ENCODE results near the gene RIMOC1. TPM values are rescaled to one million over a fixed set of nuclear protein-coding genes. Genes with fewer than 3 reads are reported as not detected.

RIMOC1 gene
- total RNA-seq, 1 donor from 2014 or later = 15.8 TPM

DNA sequence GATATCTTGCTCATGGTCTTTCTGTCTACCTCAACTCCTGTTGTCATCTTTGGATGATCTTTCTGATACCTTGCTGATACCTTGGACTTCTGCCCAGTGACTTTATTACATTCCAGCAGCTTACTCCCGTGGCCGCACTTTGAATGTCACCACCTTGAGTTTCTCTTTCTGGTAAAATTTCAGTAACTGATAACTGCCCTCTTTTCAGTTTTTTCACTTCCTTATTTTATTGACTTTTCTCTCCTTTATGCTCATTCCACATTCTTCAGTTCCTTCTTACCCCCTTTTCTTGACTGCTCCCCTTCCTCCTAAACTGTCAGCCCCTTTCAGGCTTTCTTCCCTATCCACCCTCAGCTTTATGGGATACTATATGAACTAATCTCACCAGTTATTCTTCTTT, 14.0 kb downstream of the RIMOC1 start:
- TF ChIP-seq CTCF (IDR thresholded peaks at IDR 0.05; ENCODE audit: insufficient read depth, low read length, severe bottlenecking) = no peak
- no peak for DNase-seq (ENCODE audit: low read depth)
- FAIRE-seq = no peak
- peaks cover 5% of the 10 kb centered on the region for H3K36me3 ChIP-seq (ENCODE audit: control insufficient read depth, insufficient read depth, low read length)
- H3K27me3 ChIP-seq (ENCODE audit: control insufficient read depth, insufficient read depth, low read length) = no peaks in the 10 kb centered on the region
- H3K4me3 ChIP-seq (ENCODE audit: low read depth, low read length) = no peak overlapping the region

DNA sequence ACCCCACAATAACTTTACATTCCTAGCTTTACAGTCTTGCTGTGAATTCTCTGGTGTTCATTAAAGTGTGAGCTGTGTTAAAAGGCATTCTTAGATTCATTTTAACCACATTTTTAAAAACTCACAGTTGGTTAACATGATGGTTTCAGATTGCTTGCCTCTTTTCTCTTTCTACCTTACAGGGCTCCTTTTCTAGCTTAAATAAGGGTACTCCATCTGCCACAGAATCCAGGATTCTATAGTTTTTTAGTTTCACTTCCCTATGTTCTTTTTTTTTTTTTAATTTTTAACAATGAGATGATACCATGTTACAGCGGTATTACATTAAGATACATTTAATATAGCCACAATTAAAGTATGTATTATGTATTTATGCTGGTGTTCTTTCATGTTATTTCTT, 17.0 kb downstream of the RIMOC1 start:
- no peak for FAIRE-seq
- TF ChIP-seq CTCF (IDR thresholded peaks at IDR 0.05; ENCODE audit: insufficient read depth, low read length, severe bottlenecking) = no peak
- H3K4me3 ChIP-seq (ENCODE audit: low read depth, low read length) = no peak overlapping the region
- H3K27me3 ChIP-seq (ENCODE audit: control insufficient read depth, insufficient read depth, low read length) = no peaks in the 10 kb centered on the region
- DNase-seq (ENCODE audit: low read depth) = no peak
- H3K36me3 ChIP-seq (ENCODE audit: control insufficient read depth, insufficient read depth, low read length) = peaks cover 5% of the 10 kb centered on the region

DNA sequence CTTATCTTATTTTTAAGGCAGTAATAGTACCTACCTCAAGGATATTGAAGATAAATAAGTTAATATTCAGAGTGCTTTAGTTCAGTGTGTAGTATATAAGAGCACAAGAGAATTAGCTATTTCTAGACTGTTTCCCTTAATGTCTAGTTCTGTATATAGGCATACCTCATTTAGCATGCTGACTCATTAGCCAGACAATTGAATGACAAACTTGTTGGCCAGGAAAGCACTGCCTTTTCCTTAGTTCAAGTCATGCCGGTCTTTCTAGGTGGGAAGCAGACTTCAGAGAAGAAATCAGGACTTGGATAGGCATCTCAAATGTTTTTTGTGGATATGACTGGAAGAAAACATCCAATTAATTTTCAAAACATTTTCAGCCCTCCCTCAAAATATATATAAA, 17.7 kb downstream of the RIMOC1 start:
- peaks cover 5% of the 10 kb centered on the region for H3K36me3 ChIP-seq (ENCODE audit: control insufficient read depth, insufficient read depth, low read length)
- H3K4me3 ChIP-seq (ENCODE audit: low read depth, low read length) = no peak overlapping the region
- no peaks in the 10 kb centered on the region for H3K27me3 ChIP-seq (ENCODE audit: control insufficient read depth, insufficient read depth, low read length)
- no peak for FAIRE-seq
- TF ChIP-seq CTCF (IDR thresholded peaks at IDR 0.05; ENCODE audit: insufficient read depth, low read length, severe bottlenecking) = no peak
- peak; percentile 87 for DNase-seq (ENCODE audit: low read depth)

- Histone ChIP-seq H3K27me3 (ENCODE audit: control insufficient read depth, insufficient read depth, low read length) (no peaks in the 10 kb centered on the region), H3K36me3 (ENCODE audit: control insufficient read depth, insufficient read depth, low read length) (no peaks in the 10 kb centered on the region), H3K4me3 (ENCODE audit: low read depth, low read length) (peak overlapping the region; percentile 79)
- FAIRE-seq (no peak), DNase-seq (ENCODE audit: low read depth) (no peak)
- TF ChIP-seq CTCF (IDR thresholded peaks at IDR 0.05; ENCODE audit: insufficient read depth, low read length, severe bottlenecking) = no peak
Observed at GRCh38 chr5:41924526-41924871, 20.4 kb downstream of the RIMOC1 start.

DNA sequence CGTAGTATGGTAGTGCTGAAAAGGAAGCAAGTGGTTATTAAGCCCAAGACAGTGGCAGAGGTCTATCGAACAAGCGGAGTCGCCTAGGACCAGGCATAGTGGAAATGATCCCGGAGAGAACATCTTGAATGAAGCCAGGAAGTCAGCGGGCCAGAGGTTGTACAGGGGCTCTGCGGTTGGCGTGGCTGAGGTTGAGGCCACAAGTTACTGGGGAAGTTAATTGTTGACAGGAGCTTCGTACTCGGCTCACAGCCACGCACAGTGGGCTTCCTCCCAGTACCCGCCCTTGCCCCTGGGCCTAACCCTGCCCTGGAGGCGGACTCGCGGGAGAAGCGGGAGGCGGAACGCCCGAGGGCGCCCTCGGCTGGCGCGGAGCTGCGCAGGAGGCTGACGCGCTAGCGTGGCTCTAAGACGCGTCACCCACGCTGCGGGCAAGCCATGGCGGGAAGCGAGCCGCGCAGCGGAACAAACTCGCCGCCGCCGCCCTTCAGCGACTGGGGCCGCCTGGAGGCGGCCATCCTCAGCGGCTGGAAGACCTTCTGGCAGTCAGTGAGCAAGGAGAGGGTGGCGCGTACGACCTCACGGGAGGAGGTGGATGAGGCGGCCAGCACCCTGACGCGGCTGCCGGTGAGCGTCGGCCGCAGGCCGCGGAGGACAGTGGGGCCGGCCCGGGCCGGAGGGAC, 20.9 kb downstream of the RIMOC1 start, which contains the start of gene FBXO4:
FBXO4 (plus strand) TSS at position 410 of the 683 bp plus-strand sequence; CDS start at position 439, 29 bp downstream.
- no peaks in the 10 kb centered on the region for H3K27me3 ChIP-seq (ENCODE audit: control insufficient read depth, insufficient read depth, low read length)
- TF ChIP-seq CTCF (IDR thresholded peaks at IDR 0.05; ENCODE audit: insufficient read depth, low read length, severe bottlenecking) = peak; percentile 78
- H3K36me3 ChIP-seq (ENCODE audit: control insufficient read depth, insufficient read depth, low read length) = no peaks in the 10 kb centered on the region
- H3K4me3 ChIP-seq (ENCODE audit: low read depth, low read length) = peak within 1 kb of the TSS; percentile 79
- DNase-seq (ENCODE audit: low read depth) = peak; percentile 67
- FAIRE-seq = no peak

- DNase-seq (ENCODE audit: low read depth) (peak; percentile 48), FAIRE-seq (no peak)
- no peaks in the 10 kb centered on the region for H3K36me3 ChIP-seq (ENCODE audit: control insufficient read depth, insufficient read depth, low read length)
- peak overlapping the region; percentile 79 for H3K4me3 ChIP-seq (ENCODE audit: low read depth, low read length)
- TF ChIP-seq CTCF (IDR thresholded peaks at IDR 0.05; ENCODE audit: insufficient read depth, low read length, severe bottlenecking) = no peak
- H3K27me3 ChIP-seq (ENCODE audit: control insufficient read depth, insufficient read depth, low read length) = no peaks in the 10 kb centered on the region
Observed at GRCh38 chr5:41925555-41925951, 21.4 kb downstream of the RIMOC1 start.

All from bronchial epithelial cell (primary cell).